Measurements from ENCODE around the gene GRID2.

GRCh38 chr4:93573285-93573684 lies 1269.5 kb downstream of the GRID2 start:
- TF ChIP-seq EP300 (IDR thresholded peaks at IDR 0.05; ENCODE audit: low read depth) (no peak), CTCF (IDR thresholded peaks at IDR 0.05) (no peak)

Data from transverse colon (tissue), 3 donors.